Activated T-helper 9 cell treated with anti-CD3 and anti-CD28 coated beads, Interleukin-2, amount 50 U/mL, for 16 hours (primary cell): Measurements from ENCODE around the gene PPOX.

Experiments
- DNase-seq: peaks from one replicate; pipeline ENCODE4 v3.0.0-alpha.2; 2020; ENCODE audit warnings: low read depth

Gene PPOX

DNA sequence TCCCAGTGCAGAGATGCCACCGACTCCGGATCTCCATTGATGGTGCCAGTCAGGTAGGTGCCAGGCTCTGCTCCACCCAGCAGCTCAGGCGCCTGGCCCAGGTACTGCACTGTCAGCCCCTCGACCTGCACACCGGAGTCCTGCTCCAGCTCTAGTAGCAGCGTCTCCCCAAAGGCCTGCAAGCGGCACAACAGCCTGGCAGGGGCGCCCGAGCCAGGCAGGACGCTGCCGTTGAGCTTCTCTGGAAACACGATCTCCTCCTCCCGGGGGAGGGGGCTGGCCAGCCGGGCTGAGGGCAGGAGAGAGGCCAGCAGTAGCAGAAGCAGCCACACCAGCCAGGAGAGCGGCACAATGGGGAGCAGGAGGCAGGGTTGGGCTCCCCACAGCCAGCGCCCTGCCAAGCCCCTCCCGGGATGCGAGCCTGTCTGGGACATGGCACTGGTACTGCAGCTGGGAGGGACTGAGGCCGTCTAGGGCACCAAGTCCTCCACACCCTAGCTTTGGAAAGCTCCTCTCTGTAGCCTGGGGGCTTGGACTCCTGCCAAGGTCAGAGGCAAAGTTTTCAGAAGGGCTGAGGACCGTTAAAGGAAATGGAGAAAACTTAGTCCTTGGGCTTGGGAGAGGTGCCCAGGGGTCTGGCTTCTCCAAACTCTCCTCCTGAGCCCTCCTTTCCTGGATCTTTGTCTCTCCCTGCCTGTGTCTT is 32.1 kb downstream of the PPOX start:
- DNase-seq, result no peak

DNA sequence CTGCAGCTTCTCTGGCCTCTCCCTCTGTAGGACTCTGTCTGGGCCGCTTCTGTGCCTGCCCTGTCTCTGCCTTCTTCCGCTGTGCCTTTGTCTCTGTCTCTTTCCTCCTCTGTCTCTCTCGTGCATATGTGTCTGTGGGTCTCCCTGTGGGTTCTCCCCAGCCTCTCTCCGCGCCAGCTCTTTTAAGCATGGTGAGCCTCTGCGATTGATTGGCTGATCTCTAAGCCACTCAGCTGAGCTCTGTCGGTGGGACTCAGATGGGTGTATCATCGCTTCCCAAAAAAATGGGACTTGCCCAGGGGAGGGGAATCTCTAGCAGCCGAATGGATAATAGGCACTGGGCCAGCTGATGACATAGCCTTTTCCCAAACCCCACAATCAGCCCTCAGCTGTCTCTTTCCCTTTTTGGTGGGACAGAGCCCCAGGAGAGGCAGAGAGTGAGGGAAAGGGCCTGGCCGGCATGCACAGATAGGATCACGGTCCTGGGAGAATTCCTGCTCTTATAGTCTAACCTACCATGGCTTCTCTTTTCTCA is 32.7 kb downstream of the PPOX start, which contains the start of gene ADAMTS4:
ADAMTS4 (minus strand) TSS at position 158 of the 535 bp plus-strand sequence. CDS start 427 bp downstream, outside the sequence.
- DNase-seq, result no peak

GRCh38 chr1:161199506-161200139 is 33.4 kb downstream of the PPOX start:
- DNase-seq, result no peak

- no peak for DNase-seq
Observed at GRCh38 chr1:161200421-161200991, 34.3 kb downstream of the PPOX start.

DNA sequence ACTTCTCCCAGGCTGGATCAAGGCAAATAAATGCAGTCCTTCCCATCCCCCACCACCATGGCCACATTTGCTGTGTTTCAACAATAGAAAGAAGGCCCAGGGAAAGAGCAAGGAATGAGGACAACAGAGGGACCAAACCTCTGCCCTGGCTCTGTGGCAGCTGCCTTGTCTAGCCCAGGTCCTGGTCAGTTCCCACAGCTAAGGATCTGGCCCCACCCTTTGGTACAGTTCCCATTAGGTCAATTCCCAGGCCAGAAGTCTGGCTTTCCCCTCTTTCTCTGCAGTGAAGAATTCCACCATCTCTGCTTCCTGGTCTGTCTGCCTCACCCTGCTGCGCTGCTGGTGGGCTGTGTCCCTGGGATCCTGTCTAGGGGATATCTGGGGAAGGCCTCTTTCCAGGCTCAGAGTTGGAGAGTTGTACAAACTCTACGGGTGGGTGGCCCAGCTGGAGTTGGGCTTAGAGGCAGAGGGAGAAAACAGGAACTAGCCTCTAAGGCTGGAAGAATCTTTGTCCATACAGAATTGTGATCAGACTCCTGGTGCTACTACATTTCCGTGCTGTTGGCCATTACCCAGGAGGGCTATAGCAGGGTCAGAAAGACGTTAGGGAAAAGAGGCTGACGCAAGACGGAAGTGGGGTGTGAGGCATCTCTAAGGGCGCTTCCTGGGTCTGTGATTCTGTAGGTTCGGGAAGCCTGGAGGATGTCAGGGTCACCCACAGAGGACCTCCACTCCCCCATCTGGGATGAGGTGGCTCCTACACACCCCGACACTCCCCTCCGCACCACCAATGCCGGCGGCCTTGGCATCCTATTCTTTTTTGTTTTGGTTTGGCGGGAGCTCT is 35.0 kb downstream of the PPOX start:
- no peak for DNase-seq

- peak; percentile 92 for DNase-seq
Observed at GRCh38 chr1:161201836-161202712, 35.8 kb downstream of the PPOX start, which contains the start of gene NDUFS2. Gene NDUFS2 (plus strand): TSS chr1:161202367. CDS start chr1:161202386, 19 bp downstream.

GRCh38 chr1:161206411-161207140 is 40.4 kb downstream of the PPOX start:
- no peak for DNase-seq

DNA sequence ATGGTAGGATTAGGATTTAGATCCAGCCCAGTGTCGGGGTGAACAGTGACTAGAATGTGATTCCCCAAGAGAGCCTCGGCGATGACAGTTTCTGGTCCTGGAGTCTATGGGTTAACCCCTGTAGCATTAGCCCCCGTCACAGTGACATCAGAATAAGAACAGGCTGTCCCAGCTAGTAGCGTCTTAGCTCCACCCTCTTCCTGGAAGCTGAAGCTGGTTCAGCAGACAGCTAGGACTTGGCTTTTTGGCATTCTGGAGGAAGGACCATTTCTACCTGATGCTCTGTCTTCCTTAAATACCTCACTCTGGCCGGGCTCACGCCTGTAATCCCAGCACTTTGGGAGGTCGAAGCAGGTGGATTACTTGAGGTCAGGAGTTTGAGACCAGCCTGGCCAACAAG is 40.9 kb downstream of the PPOX start:
- DNase-seq, result no peak

DNA sequence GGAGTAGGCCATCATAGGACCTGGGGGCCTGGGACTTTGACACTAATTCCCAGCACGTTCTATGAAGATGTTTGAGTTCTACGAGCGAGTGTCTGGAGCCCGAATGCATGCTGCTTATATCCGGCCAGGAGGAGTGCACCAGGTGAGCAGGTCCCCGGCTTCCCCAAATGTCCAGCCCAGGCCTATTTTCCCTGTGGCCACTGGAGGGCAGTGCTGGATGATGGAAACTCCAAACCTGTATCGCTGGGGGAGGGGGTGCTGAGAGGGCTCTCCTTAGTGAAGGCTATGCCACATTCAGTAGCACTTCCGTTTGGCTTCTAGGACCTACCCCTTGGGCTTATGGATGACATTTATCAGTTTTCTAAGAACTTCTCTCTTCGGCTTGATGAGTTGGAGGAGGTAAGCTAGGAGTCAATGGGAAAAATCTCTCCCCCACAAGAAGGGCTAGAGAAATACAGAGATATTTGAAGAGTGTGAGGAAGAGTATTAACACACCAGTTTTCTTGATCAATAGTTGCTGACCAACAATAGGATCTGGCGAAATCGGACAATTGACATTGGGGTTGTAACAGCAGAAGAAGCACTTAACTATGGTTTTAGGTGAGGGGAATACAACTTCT is 43.7 kb downstream of the PPOX start:
- peak; percentile 59 for DNase-seq

GRCh38 chr1:161214369-161214768 is 48.1 kb downstream of the PPOX start:
- DNase-seq, result no peak

GRCh38 chr1:161215076-161215475 is 48.9 kb downstream of the PPOX start, which contains the start of gene FCER1G:
Gene FCER1G (plus strand): TSS chr1:161215295. CDS start chr1:161215322, 27 bp downstream.
- DNase-seq, result no peak

- no peak for DNase-seq
Observed at GRCh38 chr1:161216945-161217712, 50.9 kb downstream of the PPOX start.

DNA sequence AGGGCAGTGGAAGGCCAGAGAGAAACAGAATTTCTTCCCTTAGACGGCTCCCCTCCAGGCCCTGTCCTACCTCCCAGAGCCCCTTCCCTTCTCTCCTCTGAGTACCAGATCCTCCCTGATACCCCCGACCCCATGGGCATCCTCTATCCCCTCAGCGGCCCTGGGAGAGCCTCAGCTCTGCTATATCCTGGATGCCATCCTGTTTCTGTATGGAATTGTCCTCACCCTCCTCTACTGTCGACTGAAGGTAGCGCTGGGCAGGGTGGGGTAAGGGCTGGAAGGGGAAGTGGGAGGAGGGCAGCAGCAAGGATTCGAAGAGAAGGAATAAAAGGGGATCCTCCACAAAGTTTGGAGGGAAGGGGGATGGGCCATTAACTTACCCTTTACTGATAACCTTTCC is 51.6 kb downstream of the PPOX start:
- DNase-seq, result no peak

- DNase-seq, result no peak
Observed at GRCh38 chr1:161218301-161219077, 52.3 kb downstream of the PPOX start.

DNA sequence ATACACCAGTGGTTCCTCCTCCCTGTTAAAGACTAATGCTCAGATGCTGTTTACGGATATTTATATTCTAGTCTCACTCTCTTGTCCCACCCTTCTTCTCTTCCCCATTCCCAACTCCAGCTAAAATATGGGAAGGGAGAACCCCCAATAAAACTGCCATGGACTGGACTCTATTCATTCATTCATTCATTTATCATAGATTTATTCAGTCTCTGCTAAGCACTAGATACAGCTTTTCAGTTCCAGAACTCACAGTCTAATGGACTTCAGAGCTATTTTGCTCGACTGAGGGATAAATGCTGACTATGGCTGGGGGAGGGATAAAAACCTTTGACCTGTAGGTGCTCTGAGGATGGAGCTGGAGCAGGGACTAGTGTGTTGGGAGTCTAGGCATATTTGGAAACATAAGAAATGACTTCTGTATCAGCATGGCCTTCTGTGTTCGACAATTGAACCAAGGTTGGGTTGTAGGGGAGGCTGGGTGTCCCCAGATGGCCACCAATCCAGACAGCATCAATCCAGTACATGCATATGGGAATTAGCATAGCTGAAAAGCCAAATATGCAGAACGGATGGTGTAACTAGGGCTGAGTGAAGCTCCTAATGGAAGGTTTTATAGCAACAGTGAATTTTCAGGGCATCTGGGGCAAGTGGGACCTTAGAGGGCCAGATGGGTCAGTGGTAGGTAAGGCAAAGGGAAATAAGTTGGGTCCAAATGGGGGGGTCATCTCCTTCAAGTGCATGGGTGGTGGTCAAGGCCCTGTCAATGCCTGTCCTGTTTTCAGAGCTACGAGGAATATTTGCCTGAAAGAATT is 53.1 kb downstream of the PPOX start:
- DNase-seq, result no peak

DNA sequence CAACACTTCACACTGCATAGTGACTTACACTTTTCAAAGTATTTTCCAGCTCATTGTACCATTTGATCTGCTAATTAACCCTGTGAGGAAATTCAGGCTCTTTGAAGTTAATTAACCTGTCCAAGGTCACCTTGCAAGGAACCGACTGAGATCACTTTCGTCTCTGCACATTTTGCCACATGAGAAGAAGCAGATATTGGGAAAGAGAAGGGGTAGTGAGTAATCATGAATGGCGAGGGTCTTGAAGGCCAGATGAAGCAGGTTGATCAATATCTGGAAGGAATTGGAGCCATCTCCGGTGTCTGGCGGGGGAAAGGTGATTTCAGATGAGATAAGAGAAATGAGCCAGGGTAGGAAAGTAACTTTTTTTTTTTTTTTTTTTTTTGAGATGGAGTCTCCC is 53.8 kb downstream of the PPOX start:
- no peak for DNase-seq
